Activated T-cell treated with anti-CD3 and anti-CD28 coated beads, Interleukin-2, amount 50 U/mL, for 24 hours (primary cell): ENCODE data around the gene ADCY1.

Source experiments
- DNase-seq: peaks from one replicate; pipeline ENCODE4 v3.0.0-alpha.2; 2020
- H3K27ac Mint-ChIP-seq: 2 replicates; pipeline ENCODE4 v1.8.0; 2020; ENCODE audit warnings: mild to moderate bottlenecking, mixed read lengths
- H3K27me3 Mint-ChIP-seq: 2 replicates; pipeline ENCODE4 v1.8.0; 2020; ENCODE audit warnings: mixed read lengths
- H3K36me3 Mint-ChIP-seq: 2 replicates; pipeline ENCODE4 v1.8.0; 2020; ENCODE audit warnings: low read depth, mixed read lengths
- H3K4me1 Mint-ChIP-seq: 2 replicates; pipeline ENCODE4 v1.8.0; 2020; ENCODE audit warnings: low read depth, mixed read lengths
- H3K4me3 Mint-ChIP-seq: 2 replicates; pipeline ENCODE4 v1.8.0; 2020; ENCODE audit warnings: mild to moderate bottlenecking, moderate library complexity, mixed read lengths
- H3K9me3 Mint-ChIP-seq: 2 replicates; pipeline ENCODE4 v1.8.0; 2020; ENCODE audit warnings: mixed read lengths

The ADCY1 gene

DNA sequence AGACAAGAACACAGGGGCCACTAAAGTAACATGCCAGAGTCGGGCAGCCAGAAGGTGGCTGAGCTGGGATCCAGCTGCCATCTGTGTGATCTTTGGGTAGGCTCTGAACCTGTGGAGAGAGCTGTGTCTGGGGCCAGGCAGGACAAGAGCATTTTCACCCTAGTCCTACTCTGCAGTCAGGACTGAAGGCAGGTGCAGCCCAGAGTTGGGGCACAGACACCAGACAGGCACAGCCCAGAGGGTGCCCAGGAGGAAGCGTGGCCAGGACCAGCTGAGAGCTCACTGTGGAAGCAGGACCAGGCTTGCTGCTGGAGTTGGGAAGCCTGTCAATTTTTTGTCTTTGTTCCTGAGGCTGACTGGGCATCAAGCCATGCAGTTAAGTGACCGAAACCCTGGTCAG, 113.6 kb downstream of the ADCY1 start:
- Mint-ChIP-seq H3K27me3 (no peaks in the 10 kb centered on the region), H3K9me3 (no peaks in the 10 kb centered on the region), H3K4me1 (no peaks in the 10 kb centered on the region), H3K4me3 (no peak overlapping the region), H3K36me3 (no peaks in the 10 kb centered on the region), H3K27ac (no peak overlapping the region)
- DNase-seq: no peak

DNA sequence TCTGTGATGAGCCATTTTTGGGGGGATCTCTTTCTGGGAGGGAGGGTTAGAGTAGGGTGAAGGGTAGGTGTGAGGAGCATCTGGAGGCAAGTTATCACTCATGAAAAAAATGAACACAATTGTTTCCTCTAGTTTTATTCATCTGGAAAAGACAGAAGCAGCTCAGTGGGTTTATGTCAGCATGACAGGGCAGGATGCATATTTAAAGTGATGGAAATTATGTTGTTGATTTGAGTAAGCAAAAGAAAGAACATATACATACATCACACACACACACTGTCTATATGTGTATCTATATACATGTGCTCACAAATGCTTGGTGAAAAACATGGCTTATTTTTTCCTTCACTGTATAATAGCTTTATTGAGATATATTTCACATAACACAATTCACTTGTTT, 114.2 kb downstream of the ADCY1 start:
- Mint-ChIP-seq H3K4me1 (no peaks in the 10 kb centered on the region), H3K9me3 (no peaks in the 10 kb centered on the region), H3K4me3 (no peak overlapping the region), H3K36me3 (no peaks in the 10 kb centered on the region), H3K27me3 (no peaks in the 10 kb centered on the region), H3K27ac (no peak overlapping the region)
- DNase-seq: no peak

DNA sequence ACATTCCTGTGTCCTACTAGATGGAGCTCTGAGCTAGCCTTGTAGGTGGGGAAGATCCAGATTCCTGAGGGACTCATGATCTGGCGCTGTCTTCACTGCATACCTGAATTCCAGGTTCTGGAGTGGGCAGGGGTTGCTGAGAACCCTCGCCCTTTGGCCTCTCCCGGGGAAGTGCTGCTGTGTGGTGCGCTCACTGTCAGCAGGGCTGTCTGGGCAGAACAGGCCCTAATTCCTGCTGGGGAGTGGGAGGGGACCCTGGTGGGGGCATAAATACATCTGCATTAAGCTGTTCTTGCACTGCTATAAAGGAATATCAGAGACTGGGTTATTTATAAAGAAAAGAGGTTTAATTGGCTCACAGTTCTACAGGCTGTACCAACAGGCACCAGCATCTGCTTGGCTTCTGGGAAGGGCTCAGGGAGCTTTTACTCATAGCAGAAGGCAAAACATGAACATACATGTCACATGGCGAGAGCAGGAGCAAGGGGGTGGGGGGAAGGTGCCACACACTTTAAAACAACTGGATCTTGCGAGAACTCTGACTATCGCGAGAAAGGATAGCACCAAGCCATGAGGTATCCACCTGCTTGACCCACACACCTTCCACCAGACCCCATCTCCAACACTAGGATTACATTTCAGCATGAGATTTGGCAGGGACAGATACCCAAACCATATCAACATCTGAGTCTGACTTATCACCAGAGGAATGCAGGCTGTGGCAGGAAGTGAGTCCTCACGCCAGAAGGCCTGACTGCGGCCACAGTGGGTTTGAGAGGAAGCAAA, 115.0 kb downstream of the ADCY1 start:
- no peak for DNase-seq
- Mint-ChIP-seq H3K36me3 (no peaks in the 10 kb centered on the region), H3K4me1 (no peaks in the 10 kb centered on the region), H3K4me3 (no peak overlapping the region), H3K27me3 (no peaks in the 10 kb centered on the region), H3K9me3 (no peaks in the 10 kb centered on the region), H3K27ac (no peak overlapping the region)

DNA sequence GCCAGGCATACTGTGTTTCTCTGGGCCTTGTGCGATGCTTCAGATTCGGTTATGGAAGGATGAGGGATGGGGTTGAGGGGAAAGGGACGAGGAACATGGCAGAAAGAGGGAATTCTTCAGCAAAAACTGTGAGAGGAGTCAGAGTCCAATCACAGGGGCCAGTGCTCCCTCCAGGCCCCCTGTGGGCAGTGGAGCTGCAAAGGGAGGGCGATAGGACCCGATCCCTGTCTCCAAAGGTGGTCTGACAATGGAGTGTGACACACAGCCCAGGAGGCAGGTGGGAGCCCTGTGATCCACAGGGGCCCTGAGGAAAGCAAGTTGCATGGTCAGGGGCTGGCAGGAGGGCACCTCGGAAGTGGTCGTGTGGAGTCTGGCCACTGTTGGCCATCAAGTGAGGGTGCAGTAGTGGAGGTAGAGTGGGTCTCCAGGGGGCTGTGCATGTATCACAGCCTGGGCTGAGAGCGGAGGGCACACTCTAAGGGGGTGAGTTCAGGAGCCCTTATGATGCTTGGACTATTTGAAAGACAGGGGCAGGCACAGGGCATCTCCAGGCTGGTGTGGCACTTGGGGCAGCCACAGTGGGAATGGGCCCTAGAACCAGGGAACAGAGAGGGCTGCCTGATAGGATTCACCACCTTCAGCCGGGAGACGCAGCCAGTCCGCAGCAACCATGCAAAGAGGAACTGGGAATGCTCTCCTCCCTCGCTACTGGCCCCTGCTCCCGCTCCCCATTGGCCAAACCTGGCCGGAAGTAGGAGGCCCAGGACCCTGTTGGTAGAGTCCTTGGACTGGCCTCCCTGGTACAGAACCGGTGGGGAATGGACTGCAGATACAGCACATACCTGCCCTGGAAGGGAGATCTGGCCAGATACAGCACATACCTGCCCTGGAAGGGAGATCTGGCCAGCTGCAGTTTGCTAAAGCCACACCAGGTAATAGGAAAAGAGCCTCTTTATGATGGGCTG, 115.9 kb downstream of the ADCY1 start:
- Mint-ChIP-seq H3K9me3 (no peaks in the 10 kb centered on the region), H3K36me3 (no peaks in the 10 kb centered on the region), H3K27ac (no peak overlapping the region), H3K4me3 (no peak overlapping the region), H3K4me1 (no peaks in the 10 kb centered on the region), H3K27me3 (no peaks in the 10 kb centered on the region)
- no peak for DNase-seq

DNA sequence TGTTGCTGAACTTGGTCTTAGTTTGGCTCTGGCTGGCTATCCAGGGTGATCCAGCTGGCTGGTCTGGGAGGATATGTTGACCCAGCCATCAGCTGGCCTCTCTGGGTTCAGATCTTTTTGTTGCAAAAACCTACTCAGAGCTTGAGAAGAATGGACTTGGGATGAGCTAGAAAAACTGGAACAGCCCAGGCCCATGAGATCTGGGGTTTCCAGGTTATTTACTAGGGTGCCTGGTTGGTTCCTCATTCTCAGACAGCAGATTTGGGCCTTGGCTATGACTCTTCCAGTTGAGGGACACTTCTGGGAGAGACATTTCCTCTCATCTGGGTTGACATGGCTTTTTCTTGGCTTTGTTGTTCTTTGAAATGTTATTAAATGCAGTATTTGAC, 116.6 kb downstream of the ADCY1 start:
- H3K27me3 Mint-ChIP-seq: no peaks in the 10 kb centered on the region
- no peaks in the 10 kb centered on the region for H3K4me1 Mint-ChIP-seq
- H3K36me3 Mint-ChIP-seq: no peaks in the 10 kb centered on the region
- H3K4me3 Mint-ChIP-seq: no peak overlapping the region
- DNase-seq: no peak
- no peaks in the 10 kb centered on the region for H3K9me3 Mint-ChIP-seq
- H3K27ac Mint-ChIP-seq: no peak overlapping the region

DNA sequence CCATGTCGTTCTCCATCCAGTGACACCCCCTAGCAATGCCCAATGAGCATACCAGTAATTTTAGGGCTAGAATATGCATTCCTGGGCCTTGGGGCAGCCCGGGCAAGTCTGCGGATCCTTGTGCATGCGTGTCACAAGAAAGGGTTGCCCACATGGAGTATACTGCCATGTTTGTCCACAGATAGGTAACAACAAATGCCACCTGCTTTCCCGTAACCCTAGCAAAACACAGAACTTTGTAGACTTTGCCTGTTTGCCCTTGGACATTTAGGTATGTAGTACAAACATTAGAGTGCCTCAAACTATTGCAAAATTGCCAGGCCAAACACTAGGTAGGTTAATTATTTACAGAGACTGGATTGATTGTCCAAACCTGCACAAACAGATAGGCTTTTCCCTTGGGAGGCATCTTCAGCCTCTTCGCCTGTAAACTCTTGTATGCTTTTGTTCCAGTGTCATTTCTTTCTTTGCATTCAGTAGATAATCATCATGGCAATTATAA, 117.0 kb downstream of the ADCY1 start:
- H3K27ac Mint-ChIP-seq: no peak overlapping the region
- no peaks in the 10 kb centered on the region for H3K9me3 Mint-ChIP-seq
- no peaks in the 10 kb centered on the region for H3K36me3 Mint-ChIP-seq
- H3K4me3 Mint-ChIP-seq: no peak overlapping the region
- no peaks in the 10 kb centered on the region for H3K4me1 Mint-ChIP-seq
- no peak for DNase-seq
- H3K27me3 Mint-ChIP-seq: no peaks in the 10 kb centered on the region

DNA sequence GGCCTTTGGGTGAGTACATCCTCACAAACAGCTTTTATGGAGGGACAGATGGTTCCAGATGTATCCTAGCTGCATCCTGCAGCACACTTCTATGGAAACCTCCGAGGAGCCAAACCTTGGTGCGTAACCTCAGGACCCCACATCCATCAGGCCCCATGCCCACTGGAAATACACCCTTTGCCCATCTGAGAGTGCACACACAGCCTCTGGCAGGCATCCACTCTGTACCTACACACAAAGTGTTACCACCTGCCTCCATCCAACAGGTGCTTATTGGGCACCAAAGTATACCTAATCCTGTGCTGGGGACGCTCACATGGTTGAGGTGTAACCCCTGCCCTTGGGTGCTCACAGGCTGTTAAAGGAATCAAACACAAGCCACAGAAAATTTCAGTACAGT, 117.9 kb downstream of the ADCY1 start:
- no peak overlapping the region for H3K4me3 Mint-ChIP-seq
- H3K27ac Mint-ChIP-seq: no peak overlapping the region
- H3K36me3 Mint-ChIP-seq: no peaks in the 10 kb centered on the region
- no peaks in the 10 kb centered on the region for H3K27me3 Mint-ChIP-seq
- DNase-seq: no peak
- no peaks in the 10 kb centered on the region for H3K4me1 Mint-ChIP-seq
- no peaks in the 10 kb centered on the region for H3K9me3 Mint-ChIP-seq

DNA sequence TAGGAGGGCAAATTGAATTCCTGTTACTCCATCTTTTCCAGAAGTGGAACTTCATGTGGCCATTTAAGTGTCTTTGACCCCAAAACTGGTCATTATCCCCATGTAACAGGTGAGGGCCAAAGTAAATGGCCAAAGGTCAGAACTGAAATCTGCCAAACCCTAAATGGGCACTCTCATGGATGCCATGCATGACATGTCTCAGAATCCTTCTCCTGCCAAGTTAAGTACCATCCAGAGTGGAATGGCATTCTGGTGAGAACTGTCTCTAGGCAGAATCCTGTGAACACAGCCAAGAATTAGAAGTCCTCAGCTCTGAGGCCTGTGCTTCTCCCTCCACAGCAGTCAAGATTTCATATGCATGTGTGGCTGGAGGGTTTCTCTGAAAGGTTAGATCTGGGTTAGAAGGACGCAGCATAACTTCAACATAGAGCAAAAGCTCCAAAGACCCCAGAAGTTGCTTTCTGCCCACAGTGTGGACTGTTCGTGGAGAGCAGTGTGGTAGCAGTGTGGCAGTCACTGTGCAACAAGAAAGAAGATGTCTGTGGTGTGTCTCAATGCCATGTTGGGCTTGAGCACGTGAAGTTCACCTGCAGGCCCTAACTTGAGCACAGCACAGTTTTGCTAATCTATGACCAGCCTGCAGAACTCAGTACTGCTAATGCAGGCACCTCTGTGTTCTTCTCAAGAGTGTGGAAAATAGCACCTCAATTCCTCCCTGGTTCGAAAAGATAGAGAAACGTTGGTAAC, 121.3 kb downstream of the ADCY1 start:
- peak; percentile 6 for DNase-seq
- Mint-ChIP-seq H3K27me3 (peaks cover 4% of the 10 kb centered on the region), H3K9me3 (no peaks in the 10 kb centered on the region), H3K36me3 (no peaks in the 10 kb centered on the region), H3K4me1 (no peaks in the 10 kb centered on the region), H3K4me3 (no peak overlapping the region), H3K27ac (no peak overlapping the region)

DNA sequence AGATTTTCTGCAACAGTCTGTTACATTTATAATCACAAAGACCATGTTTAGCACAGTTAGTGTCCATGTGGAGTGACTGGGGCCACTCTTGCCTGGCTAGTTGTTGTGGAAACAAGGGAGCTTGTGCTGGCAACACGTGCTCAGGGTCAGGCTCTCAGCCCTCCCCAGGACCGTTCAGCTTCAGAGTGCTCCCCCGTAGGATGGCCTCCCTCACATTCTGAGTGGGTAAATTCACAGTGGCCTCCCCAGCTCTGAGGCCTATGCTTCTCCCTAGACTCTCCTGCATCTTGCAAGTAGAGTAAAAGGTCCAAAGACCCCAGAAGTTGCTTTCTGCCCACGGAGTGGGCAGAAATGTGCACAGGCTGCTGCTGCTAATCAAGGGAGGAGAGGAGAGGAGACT, 122.3 kb downstream of the ADCY1 start:
- peak; percentile 13 for DNase-seq
- no peak overlapping the region for H3K4me3 Mint-ChIP-seq
- H3K9me3 Mint-ChIP-seq: no peaks in the 10 kb centered on the region
- peaks cover 9% of the 10 kb centered on the region for H3K27me3 Mint-ChIP-seq
- H3K27ac Mint-ChIP-seq: no peak overlapping the region
- H3K36me3 Mint-ChIP-seq: no peaks in the 10 kb centered on the region
- H3K4me1 Mint-ChIP-seq: no peaks in the 10 kb centered on the region

DNA sequence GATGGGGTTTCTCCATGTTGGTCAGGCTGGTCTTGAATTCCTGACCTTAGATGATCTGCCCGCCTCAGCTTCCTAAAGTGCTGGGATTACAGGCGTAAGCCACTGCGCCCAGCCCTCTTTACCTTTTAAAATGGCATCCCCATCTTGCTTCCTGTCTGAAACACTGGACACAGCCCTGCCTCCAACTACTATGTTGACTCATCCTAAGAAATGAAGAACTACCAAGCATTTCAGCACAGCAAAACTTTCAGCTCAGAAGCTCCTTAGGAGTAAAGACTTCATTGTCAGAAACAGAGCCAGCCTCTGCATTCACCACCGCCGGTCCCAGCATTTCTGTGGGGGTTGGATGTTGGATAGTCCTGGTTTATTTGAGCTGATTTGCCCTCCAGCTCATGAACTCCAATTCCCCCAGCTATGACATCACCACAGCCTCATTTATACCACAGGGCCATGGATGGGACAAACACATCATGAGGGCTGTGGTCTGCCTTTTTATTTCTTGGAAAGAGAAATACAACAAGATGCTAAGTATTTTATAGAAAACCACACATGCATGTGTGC, 123.5 kb downstream of the ADCY1 start:
- Mint-ChIP-seq H3K4me1 (no peaks in the 10 kb centered on the region), H3K9me3 (no peaks in the 10 kb centered on the region), H3K4me3 (no peak overlapping the region), H3K27ac (no peak overlapping the region), H3K36me3 (no peaks in the 10 kb centered on the region), H3K27me3 (peaks cover 10% of the 10 kb centered on the region)
- peak; percentile 6 for DNase-seq

DNA sequence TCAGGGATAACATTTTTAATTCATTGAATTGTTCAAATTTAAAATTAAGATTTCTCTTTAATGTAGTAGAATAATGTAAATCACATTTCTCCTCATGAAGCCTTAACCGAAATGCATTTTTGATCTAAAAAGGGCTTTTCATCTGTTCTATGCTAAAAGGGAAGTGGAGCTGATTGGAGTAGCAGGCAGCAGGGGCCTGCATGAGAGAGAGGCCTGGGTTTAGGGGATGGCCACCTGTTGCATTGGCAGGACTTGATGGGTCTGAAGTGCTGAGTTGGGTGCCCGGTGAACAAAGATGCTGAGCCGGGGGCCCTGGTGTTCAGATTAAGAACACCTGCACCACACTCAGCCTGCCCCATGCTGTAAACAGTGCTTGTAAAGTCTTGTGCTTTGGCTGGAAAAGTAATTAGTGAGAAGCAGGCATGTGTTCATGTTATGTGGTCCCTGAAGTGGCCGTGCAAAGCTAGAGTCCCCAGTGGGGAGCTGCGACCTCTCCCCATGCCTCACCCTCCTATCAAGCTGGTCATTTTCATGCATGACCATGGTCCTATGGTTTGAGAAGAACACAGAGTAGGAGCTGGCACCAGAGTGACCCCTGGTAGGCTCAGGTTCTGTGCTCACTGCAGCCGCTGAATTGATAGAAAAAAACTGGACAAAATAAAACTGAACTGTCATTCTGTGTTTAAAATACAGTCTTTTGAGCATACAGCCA, 124.3 kb downstream of the ADCY1 start:
- H3K4me1 Mint-ChIP-seq: no peaks in the 10 kb centered on the region
- H3K9me3 Mint-ChIP-seq: no peaks in the 10 kb centered on the region
- H3K27ac Mint-ChIP-seq: no peak overlapping the region
- H3K4me3 Mint-ChIP-seq: no peak overlapping the region
- DNase-seq: no peak
- H3K36me3 Mint-ChIP-seq: no peaks in the 10 kb centered on the region
- peaks cover 18% of the 10 kb centered on the region for H3K27me3 Mint-ChIP-seq

DNA sequence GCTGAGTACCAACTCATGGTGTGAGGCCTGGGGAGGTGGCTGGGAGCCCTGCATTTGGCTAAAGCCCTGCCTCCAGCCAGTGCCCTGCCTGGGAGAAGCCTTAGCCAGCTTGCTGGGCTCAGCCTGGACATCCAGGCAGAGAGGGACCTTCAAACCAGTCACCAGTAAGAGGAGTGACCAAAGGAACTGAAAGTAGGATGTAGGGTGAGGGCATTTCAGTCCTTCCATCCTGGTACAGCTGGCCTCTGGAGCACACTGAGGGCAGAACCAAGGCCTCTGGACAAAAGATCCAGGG, 124.8 kb downstream of the ADCY1 start:
- Mint-ChIP-seq H3K9me3 (no peaks in the 10 kb centered on the region), H3K4me3 (no peak overlapping the region), H3K27me3 (peaks cover 23% of the 10 kb centered on the region)

DNA sequence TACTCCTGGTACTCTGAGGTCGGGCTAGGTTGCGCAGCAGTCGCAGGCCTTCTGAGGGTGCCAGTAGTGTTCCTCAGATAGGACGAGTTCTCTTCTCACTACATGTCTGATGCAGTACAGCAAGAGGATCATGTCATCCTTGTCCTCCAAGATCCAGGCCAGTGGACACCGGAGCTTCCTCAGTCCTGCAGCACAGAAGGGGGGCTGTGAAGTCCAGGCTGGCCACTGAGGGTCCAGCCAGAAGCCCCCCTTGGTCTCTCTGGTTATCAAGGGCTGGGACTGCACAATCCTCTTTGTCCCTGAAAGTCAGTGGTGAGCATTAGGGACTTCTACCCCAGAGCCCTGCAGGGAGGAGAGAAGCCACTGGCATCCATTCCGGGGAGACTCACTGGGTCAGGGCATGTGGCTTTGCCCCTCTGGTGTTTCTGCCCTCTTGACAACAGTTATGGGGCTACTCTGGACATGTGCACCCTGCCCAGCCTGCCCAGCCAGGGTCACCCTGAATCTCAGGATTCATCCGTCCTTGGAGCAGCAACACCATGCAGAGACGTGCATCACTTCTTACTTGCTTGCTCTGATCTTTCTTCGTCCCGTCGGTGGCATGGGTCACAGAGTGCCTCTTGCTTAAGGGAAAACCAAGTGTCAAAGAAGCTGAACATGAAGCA, 125.7 kb downstream of the ADCY1 start:
- H3K27me3 Mint-ChIP-seq: peaks cover 23% of the 10 kb centered on the region
- H3K9me3 Mint-ChIP-seq: no peaks in the 10 kb centered on the region
- DNase-seq: peak; percentile 13
- no peaks in the 10 kb centered on the region for H3K36me3 Mint-ChIP-seq
- no peak overlapping the region for H3K27ac Mint-ChIP-seq
- no peaks in the 10 kb centered on the region for H3K4me1 Mint-ChIP-seq
- no peak overlapping the region for H3K4me3 Mint-ChIP-seq

More for the DNA sequence above, 124.8 kb downstream of the ADCY1 start:
- peak; percentile 8 for DNase-seq
- Mint-ChIP-seq H3K4me1 (no peaks in the 10 kb centered on the region), H3K27ac (no peak overlapping the region), H3K36me3 (no peaks in the 10 kb centered on the region)
